ENCODE measurements around the gene FBXL17.

DNA sequence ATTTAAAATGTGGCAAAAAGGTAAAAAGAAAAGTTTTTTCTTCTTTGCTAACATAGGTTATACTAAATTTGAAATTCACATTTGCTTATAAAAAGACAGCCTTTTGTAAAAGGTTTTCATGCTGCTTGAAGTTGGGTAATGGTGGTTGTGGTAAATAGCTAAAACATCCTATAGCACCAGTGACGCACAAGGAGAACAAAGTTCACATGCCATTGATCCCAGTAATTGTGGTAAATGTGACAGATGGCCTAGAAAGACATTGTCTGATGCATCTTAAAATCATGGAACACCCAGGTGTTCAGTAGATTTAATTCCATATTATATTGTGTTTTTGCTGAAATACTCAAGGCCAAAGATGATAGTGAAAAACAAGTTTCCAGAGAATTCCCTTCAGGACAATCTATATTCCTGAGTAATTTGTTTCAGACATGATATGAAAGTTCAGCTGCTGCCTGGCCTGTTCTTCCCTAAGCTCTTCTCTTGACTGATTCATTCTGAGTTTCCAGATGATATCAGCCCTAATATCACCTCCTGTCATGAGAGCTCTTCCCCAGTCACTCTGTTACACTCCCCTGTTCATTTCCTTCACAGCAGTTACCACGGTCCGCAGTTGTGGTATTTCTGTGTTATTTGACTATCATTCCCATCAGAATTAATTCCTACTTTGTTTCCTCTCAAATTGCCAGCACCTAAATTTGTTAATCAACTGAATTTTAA is 4.6 kb upstream of the FBXL17 start:
- TF ChIP-seq, protein P1, sequence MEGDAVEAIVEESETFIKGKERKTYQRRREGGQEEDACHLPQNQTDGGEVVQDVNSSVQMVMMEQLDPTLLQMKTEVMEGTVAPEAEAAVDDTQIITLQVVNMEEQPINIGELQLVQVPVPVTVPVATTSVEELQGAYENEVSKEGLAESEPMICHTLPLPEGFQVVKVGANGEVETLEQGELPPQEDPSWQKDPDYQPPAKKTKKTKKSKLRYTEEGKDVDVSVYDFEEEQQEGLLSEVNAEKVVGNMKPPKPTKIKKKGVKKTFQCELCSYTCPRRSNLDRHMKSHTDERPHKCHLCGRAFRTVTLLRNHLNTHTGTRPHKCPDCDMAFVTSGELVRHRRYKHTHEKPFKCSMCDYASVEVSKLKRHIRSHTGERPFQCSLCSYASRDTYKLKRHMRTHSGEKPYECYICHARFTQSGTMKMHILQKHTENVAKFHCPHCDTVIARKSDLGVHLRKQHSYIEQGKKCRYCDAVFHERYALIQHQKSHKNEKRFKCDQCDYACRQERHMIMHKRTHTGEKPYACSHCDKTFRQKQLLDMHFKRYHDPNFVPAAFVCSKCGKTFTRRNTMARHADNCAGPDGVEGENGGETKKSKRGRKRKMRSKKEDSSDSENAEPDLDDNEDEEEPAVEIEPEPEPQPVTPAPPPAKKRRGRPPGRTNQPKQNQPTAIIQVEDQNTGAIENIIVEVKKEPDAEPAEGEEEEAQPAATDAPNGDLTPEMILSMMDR (conservative IDR thresholded peaks at IDR 0.05; ENCODE audit: low read depth, low read length) = no peak
- TF ChIP-seq EZH2phosphoT487 (IDR thresholded peaks at IDR 0.05; ENCODE audit: borderline replicate concordance, low read length) = no peak
